Activated naive CD4-positive, alpha-beta T cell treated with anti-CD3 and anti-CD28 coated beads for 36 hours (primary cell): ENCODE measurements around the gene KIRREL1. TPM values are rescaled to one million over a fixed set of nuclear protein-coding genes. Genes with fewer than 3 reads are reported as not detected.

Source experiments
- CTCF ChIA-PET: fragments of 350-600 bp; sonication (Branson Sonifier 250); formaldehyde crosslinking; loops from one replicate; lab custom pipeline; 2021; ENCODE audit warnings: antibody characterized with exemption; lab: Charles Lee
- DNase-seq: peaks from one replicate; pipeline ENCODE4 v3.0.0-alpha.2; 2020
- H3K27ac Mint-ChIP-seq: one replicate; pipeline ENCODE4 v1.8.0; 2021; ENCODE audit warnings: mild to moderate bottlenecking, mixed read lengths
- H3K27me3 Mint-ChIP-seq: one replicate; pipeline ENCODE4 v1.8.0; 2021; ENCODE audit warnings: low read depth, mixed read lengths
- H3K36me3 Mint-ChIP-seq: one replicate; pipeline ENCODE4 v1.8.0; 2021; ENCODE audit warnings: low read depth, mixed read lengths
- H3K4me1 Mint-ChIP-seq: one replicate; pipeline ENCODE4 v1.8.0; 2021; ENCODE audit warnings: low read depth, mixed read lengths
- H3K4me3 Mint-ChIP-seq: one replicate; pipeline ENCODE4 v1.8.0; 2021; ENCODE audit warnings: mild to moderate bottlenecking, moderate library complexity, mixed read lengths
- H3K9me3 Mint-ChIP-seq: one replicate; pipeline ENCODE4 v1.8.0; 2021; ENCODE audit warnings: mixed read lengths
- intact Hi-C: fragments of 100-400 bp; cut with micrococcal nuclease; formaldehyde crosslinking; loops from one replicate; pipeline ENCODE4 v1.15.1; 2023
- total RNA-seq, 2 experiments: library from RNA; stranded (reverse); gene quantifications; one replicate each; pipeline ENCODE4 v1.2.3, GENCODE V29; 2021

KIRREL1 gene
- total RNA-seq, 2 experiments from 2014 or later = 0.05 TPM; not detected in 1

DNA sequence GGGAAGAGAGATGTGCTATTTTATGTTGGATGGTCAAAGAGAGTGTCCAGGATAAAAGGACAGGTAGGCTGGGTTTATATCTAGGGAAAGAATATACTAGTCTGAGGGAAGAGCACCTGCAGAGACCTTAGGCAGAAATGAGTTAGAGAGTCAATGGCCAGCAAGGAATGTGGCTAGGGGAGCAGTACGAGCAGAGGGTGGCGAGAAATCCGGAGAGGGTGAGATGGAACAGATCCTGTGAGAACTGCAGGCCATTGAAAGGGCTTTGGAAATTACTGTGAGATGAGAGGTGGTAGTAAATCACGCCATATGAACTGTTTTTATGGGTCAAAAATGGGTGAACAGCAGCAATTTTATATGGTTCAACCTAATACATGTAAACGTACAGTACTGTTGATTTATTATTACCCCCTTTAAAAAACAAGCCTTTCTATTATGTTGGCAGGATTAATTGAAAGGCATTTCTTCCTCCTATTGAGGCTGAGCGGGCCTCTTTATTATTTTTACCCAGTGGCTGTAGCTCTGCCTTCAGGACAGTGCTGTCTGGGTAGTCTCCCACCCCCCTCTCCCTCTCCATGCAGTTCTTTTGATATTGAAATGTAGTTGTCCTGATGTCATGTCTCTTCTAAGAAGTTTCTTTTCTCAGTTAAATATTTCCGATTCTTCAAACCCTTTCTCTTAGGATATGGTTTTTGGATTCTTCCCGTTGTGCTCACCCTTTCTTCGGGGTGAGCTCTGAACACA, 112.1 kb downstream of the KIRREL1 start:
- Mint-ChIP-seq H3K27me3 (no peaks in the 10 kb centered on the region), H3K9me3 (no peaks in the 10 kb centered on the region), H3K4me1 (peaks cover 7% of the 10 kb centered on the region), H3K36me3 (no peaks in the 10 kb centered on the region), H3K27ac (no peak overlapping the region), H3K4me3 (no peak overlapping the region)
- DNase-seq = no peak
- intact Hi-C loops = no loop called here
- CTCF ChIA-PET = interaction anchor here (0.5 to 1.2 kb wide), 4 partner anchors 8 to 114 kb away, joined by 3 to 4 read pairs (median 4); no protein-coding TSS in a partner anchor

- H3K27me3 Mint-ChIP-seq = peaks cover 7% of the 10 kb centered on the region
- no peak overlapping the region for H3K27ac Mint-ChIP-seq
- no peaks in the 10 kb centered on the region for H3K4me1 Mint-ChIP-seq
- DNase-seq = no peak
- no peaks in the 10 kb centered on the region for H3K36me3 Mint-ChIP-seq
- no peak overlapping the region for H3K4me3 Mint-ChIP-seq
- no peaks in the 10 kb centered on the region for H3K9me3 Mint-ChIP-seq
- intact Hi-C loops = no loop called here
- CTCF ChIA-PET = interaction anchor here (0.7 to 2.9 kb wide), 3 partner anchors 9 to 138 kb away, joined by 3 to 12 read pairs (median 3); no protein-coding TSS in a partner anchor
These were observed 114.5 kb downstream of the KIRREL1 start for GRCh38 chr1:158107916-158108315.

DNA sequence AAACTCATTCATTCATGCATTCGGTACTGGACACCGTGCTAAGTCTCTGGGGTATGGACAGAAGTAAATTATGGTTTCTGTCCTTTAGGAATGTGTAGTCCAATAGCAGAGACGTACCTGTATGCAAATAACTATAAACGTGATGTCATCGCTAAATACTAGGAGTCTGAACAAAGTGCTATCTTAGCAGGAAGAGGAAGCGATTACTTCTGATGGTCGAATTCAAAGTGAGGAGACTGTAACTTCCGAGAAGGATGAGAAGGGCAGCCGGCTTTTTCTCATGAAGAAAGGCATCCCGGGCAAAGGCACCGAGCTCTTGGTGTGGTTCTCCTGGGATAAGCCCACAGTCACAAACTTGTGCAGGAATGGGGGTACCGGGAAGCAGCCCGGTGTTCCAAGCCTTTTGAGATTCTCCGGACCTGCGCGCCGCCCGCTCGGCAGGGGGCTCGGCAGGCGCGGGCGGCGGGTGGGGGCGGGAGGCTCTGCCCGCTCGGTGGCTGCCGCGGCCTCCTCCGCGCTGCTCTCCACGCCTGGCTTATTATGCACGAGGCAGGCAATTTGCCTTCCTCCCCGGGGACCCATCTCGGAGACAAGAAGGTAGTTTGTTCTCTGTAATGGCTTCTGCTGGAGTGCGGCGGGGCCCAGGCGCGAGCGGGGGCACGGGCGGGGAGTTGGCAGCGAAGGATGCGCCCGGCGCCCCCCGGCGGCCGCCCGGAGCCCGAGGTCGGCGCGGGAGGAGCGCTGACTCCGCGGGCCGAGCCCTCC, 119.7 kb downstream of the KIRREL1 start:
- CTCF ChIA-PET = interaction anchor here (0.9 to 2.8 kb wide), 13 partner anchors 8 to 151 kb away, joined by 3 to 16 read pairs (median 4); no protein-coding TSS in a partner anchor
- no peak overlapping the region for H3K27ac Mint-ChIP-seq
- H3K4me3 Mint-ChIP-seq = peak overlapping the region; percentile 60
- DNase-seq = peak; percentile 44
- H3K27me3 Mint-ChIP-seq = peaks cover 36% of the 10 kb centered on the region
- H3K9me3 Mint-ChIP-seq = no peaks in the 10 kb centered on the region
- peaks cover 10% of the 10 kb centered on the region for H3K4me1 Mint-ChIP-seq
- H3K36me3 Mint-ChIP-seq = no peaks in the 10 kb centered on the region
- intact Hi-C loops = loop anchor here (2.0 to 10.0 kb wide), 2 partner anchors 18 to 962 kb away; partner anchors contain the start of gene AIM2

GRCh38 chr1:158113759-158114127, 120.3 kb downstream of the KIRREL1 start:
- intact Hi-C loops = loop anchor here (2.0 to 10.0 kb wide), 2 partner anchors 19 to 961 kb away; partner anchors contain the start of gene AIM2
- no peak for DNase-seq
- Mint-ChIP-seq H3K27ac (no peak overlapping the region), H3K9me3 (no peaks in the 10 kb centered on the region), H3K36me3 (no peaks in the 10 kb centered on the region), H3K4me3 (peak overlapping the region; percentile 60), H3K4me1 (peaks cover 10% of the 10 kb centered on the region), H3K27me3 (peaks cover 39% of the 10 kb centered on the region)
- CTCF ChIA-PET = interaction anchor here (0.9 to 2.8 kb wide), 10 partner anchors 9 to 151 kb away, joined by 3 to 16 read pairs (median 4); no protein-coding TSS in a partner anchor

- intact Hi-C loops = loop anchor here (10.0 kb wide), 1 partner anchor 960 kb away; the partner anchor contains the start of gene AIM2
- H3K4me3 Mint-ChIP-seq = no peak overlapping the region
- peaks cover 10% of the 10 kb centered on the region for H3K4me1 Mint-ChIP-seq
- DNase-seq = no peak
- H3K27ac Mint-ChIP-seq = no peak overlapping the region
- peaks cover 46% of the 10 kb centered on the region for H3K27me3 Mint-ChIP-seq
- H3K9me3 Mint-ChIP-seq = no peaks in the 10 kb centered on the region
- CTCF ChIA-PET = interaction anchor here (1.1 to 2.2 kb wide), 5 partner anchors 9 to 153 kb away, joined by 3 to 14 read pairs (median 6); no protein-coding TSS in a partner anchor
- no peaks in the 10 kb centered on the region for H3K36me3 Mint-ChIP-seq
These were observed 121.7 kb downstream of the KIRREL1 start for GRCh38 chr1:158115126-158115525.

DNA sequence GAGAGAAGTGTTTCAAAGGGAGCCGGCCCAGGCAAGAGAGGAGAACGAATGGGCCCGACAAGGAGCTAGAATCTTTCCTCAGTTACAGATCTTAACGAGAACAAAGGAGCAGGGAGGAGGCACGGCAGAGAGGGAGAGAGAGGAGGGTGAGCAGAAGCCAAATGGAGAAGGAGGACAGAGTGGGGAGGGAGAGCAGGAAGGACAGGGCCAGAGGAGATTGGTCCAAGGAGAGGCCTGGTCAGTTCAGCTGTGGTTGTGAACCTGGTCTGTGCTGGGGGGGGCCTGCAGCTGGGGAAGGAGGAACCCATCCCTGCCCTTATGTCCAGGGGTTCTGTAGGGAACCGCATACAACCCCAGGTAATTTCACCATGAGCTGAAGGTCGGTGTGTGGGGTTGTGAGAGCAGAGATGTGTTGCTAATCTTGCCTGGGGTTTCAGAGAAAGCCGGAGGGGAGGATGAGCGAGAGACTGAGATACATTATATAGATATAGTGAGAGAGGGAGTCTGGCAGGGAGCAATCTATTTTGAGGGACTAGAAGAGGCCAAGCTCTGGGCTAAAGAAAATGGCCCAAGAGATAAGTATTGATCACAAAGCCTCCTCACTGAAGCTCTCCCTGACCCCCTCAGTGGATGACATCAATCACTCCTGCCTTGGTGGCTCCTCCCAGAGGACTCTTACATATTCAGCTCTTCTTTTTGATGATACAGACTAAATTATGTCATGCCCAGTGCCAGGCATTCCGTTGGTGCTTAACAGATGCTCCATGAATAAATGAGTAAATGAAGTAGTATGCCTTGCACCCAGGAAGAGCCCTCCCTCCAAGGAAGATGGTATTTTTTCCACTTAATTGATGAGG, 123.1 kb downstream of the KIRREL1 start:
- no peak overlapping the region for H3K27ac Mint-ChIP-seq
- H3K9me3 Mint-ChIP-seq = no peaks in the 10 kb centered on the region
- peaks cover 10% of the 10 kb centered on the region for H3K4me1 Mint-ChIP-seq
- no peak overlapping the region for H3K4me3 Mint-ChIP-seq
- CTCF ChIA-PET = interaction anchor here (0.6 to 3.2 kb wide), 6 partner anchors 8 to 125 kb away, joined by 3 to 21 read pairs (median 3); no protein-coding TSS in a partner anchor
- peaks cover 55% of the 10 kb centered on the region for H3K27me3 Mint-ChIP-seq
- no peak for DNase-seq
- H3K36me3 Mint-ChIP-seq = no peaks in the 10 kb centered on the region
- intact Hi-C loops = loop anchor here (10.0 kb wide), 1 partner anchor 958 kb away; the partner anchor contains the start of gene AIM2

DNA sequence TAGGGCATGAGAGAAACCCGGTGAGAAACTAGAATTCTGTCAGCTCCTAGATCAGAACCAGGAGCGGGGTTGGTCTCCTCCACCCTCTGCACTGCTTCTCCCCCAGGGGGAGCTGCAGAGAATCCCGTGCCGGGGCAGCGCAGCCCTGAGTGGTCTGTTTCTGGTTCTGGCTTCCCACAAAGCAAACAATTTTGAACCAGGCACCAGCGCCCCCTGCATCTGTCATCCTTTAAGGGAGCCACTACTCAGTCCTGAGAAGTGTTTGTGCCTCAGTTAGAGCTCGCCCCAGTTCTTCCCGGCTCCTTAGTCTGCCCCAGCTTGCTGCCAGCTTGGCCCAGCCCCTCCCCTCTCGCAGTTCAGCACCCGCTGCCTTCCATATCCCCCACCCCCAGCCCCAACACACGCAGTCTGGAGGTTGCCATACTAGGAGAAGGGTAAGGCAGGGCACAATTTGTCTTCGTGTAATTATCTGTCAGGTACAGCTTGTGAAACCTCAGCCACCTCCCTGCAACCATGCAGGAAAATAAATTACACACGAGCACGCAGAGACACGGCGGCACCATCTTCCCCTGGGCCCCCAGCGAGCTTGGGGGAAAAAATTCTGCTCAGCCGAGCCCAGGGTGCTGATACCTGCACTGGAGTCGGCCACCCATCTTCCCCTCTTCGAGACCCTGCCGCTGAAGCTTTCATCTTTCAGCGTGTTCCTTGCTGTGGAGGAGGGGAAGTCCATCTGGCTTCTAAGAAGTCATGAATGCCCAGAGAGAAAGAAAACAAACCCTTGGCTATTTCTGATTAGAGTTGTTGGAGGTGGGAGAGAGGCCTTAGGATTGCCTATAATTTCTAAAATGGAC, 124.6 kb downstream of the KIRREL1 start:
- intact Hi-C loops = loop anchor here (10.0 kb wide), 1 partner anchor 957 kb away; the partner anchor contains the start of gene AIM2
- no peaks in the 10 kb centered on the region for H3K36me3 Mint-ChIP-seq
- H3K27ac Mint-ChIP-seq = no peak overlapping the region
- H3K4me1 Mint-ChIP-seq = peaks cover 10% of the 10 kb centered on the region
- CTCF ChIA-PET = interaction anchor here (0.8 to 3.2 kb wide), 7 partner anchors 9 to 149 kb away, joined by 3 to 21 read pairs (median 3); no protein-coding TSS in a partner anchor
- H3K27me3 Mint-ChIP-seq = peaks cover 51% of the 10 kb centered on the region
- peak overlapping the region; percentile 16 for H3K4me3 Mint-ChIP-seq
- peak; percentile 40 for DNase-seq
- H3K9me3 Mint-ChIP-seq = no peaks in the 10 kb centered on the region

DNA sequence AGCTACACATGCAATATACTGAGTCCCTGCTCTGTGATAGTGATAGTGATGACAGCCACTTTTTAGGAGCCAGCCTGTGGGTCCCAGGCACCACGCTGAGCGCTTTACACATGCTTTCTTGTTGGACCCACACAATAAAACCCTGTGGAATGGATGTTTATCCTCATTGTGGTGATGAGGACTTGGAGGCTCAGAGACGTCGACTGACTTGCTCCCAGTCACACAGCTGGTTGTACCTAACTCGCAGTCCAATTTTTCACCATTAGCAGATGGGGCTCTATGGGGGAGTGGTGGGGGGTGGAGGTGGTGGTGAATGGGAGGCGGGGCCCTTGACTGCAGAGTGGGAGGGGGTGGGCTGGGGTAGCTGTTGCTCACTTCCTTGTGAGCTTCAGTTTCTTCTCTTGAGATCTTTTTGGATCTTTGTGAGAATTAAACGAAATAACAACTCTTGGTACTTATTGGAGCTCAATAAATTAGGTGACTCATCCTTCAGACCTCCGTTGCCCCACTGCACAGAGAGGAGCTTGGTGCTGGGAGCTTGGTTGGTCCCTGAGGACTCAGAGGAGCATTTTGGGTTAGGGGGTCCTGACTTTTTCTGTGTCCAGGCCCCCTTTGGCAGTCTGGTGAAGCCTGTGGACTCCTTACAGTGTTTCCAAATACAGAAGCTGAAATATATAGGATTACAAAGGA, 125.4 kb downstream of the KIRREL1 start:
- H3K27me3 Mint-ChIP-seq = peaks cover 51% of the 10 kb centered on the region

GRCh38 chr1:158119976-158120653, 126.7 kb downstream of the KIRREL1 start:
- Mint-ChIP-seq H3K9me3 (no peaks in the 10 kb centered on the region), H3K4me3 (no peak overlapping the region), H3K27ac (no peak overlapping the region), H3K36me3 (no peaks in the 10 kb centered on the region), H3K27me3 (peaks cover 49% of the 10 kb centered on the region), H3K4me1 (peaks cover 4% of the 10 kb centered on the region)
- intact Hi-C loops = loop anchor here (10.0 kb wide), 2 partner anchors 745 to 955 kb away; partner anchors contain the start of gene AIM2
- CTCF ChIA-PET = interaction anchor here (0.6 to 7.7 kb wide), 10 partner anchors 8 to 157 kb away, joined by 3 to 128 read pairs (median 4); partner anchors contain the start of gene KIRREL1
- no peak for DNase-seq

More for the DNA sequence above, 125.4 kb downstream of the KIRREL1 start:
- CTCF ChIA-PET = interaction anchor here (0.8 to 3.2 kb wide), 7 partner anchors 8 to 150 kb away, joined by 3 to 21 read pairs (median 3); no protein-coding TSS in a partner anchor
- DNase-seq = no peak
- Mint-ChIP-seq H3K27ac (no peak overlapping the region), H3K4me1 (peaks cover 7% of the 10 kb centered on the region), H3K9me3 (no peaks in the 10 kb centered on the region), H3K4me3 (no peak overlapping the region), H3K36me3 (no peaks in the 10 kb centered on the region)
- intact Hi-C loops = loop anchor here (10.0 kb wide), 1 partner anchor 956 kb away; the partner anchor contains the start of gene AIM2
